COLO829 (cell line): ENCODE data around the gene GMIP.
A peak's percentile ranks its signal among the peaks of the same experiment; 100 is the strongest.

ENCODE experiments used
- DNase-seq: peaks from one replicate; pipeline ENCODE4 v3.0.0; 2012; ENCODE audit warnings: low spot score

The GMIP gene

GRCh38 chr19:19657397-19657783 lies 13.9 kb upstream of the GMIP start:
- no peak for DNase-seq

GRCh38 chr19:19656451-19657396 lies 13.3 kb upstream of the GMIP start:
- DNase-seq: no peak

- no peak for DNase-seq
Observed at GRCh38 chr19:19655641-19656343, 12.3 kb upstream of the GMIP start.

GRCh38 chr19:19655051-19655594 lies 11.7 kb upstream of the GMIP start:
- DNase-seq: no peak

GRCh38 chr19:19654441-19654840 lies 11.0 kb upstream of the GMIP start:
- DNase-seq: no peak

GRCh38 chr19:19653597-19654147 lies 10.2 kb upstream of the GMIP start:
- no peak for DNase-seq

- DNase-seq: no peak
Observed at GRCh38 chr19:19652482-19653295, 9.2 kb upstream of the GMIP start.

GRCh38 chr19:19651076-19651475 lies 7.6 kb upstream of the GMIP start:
- DNase-seq: no peak

- DNase-seq: no peak
Observed at GRCh38 chr19:19650331-19650730, 6.9 kb upstream of the GMIP start.

- DNase-seq: no peak
Observed at GRCh38 chr19:19649580-19649995, 6.1 kb upstream of the GMIP start.

GRCh38 chr19:19649155-19649554 lies 5.7 kb upstream of the GMIP start:
- no peak for DNase-seq

GRCh38 chr19:19647037-19647835 lies 3.8 kb upstream of the GMIP start:
- no peak for DNase-seq

GRCh38 chr19:19645233-19645870 lies 1.9 kb upstream of the GMIP start:
- DNase-seq: no peak

- no peak for DNase-seq
Observed at GRCh38 chr19:19644054-19644388, 564 bp upstream of the GMIP start.

- DNase-seq: peak; percentile 31
Observed at GRCh38 chr19:19642506-19643157, 825 bp downstream of the GMIP start.

- DNase-seq: no peak
Observed at GRCh38 chr19:19637523-19638251, 5.8 kb downstream of the GMIP start.

- DNase-seq: no peak
Observed at GRCh38 chr19:19637186-19637522, 6.3 kb downstream of the GMIP start.

GRCh38 chr19:19636573-19637185 lies 6.8 kb downstream of the GMIP start:
- DNase-seq: no peak

- no peak for DNase-seq
Observed at GRCh38 chr19:19635313-19635702, 8.1 kb downstream of the GMIP start.
